ENCODE results near the gene MAF. TPM values are rescaled to one million over a fixed set of nuclear protein-coding genes. Genes with fewer than 3 reads are reported as not detected.

MAF gene
- total and polyA plus RNA-seq, 9 of the 15 experiments (the other 6 are each of a cell fraction or from before 2014, with no cell fraction given): 0.01 to 0.18 TPM; not detected in 7

- no TSS peak for BruUV-seq (replicated peaks)
- Histone ChIP-seq H3K27ac (ENCODE audit: extremely low read depth, low read depth, low read length) (no peak overlapping the region), H3K9me1 (ENCODE audit: control insufficient read depth, insufficient read depth, low read length) (no peaks in the 10 kb centered on the region), H3K79me2 (ENCODE audit: control insufficient read depth, insufficient read depth, low read length) (no peaks in the 10 kb centered on the region), H3K4me3 (no peak overlapping the region), H3K9me3 (replicated peaks; ENCODE audit: control insufficient read depth, insufficient read depth, low read depth, low read length) (no peaks in the 10 kb centered on the region), H3K36me3 (ENCODE audit: control insufficient read depth, insufficient read depth, low read length) (no peaks in the 10 kb centered on the region), H3K9ac (ENCODE audit: insufficient read depth in 1 of 2, low read depth in 2 of 2, low read length in 2 of 2) (no peak overlapping the region), H2AFZ (ENCODE audit: low read depth, low read length) (no peak overlapping the region), H3K4me1 (replicated peaks in 1 of 2; ENCODE audit: control insufficient read depth in 2 of 2, insufficient read depth in 2 of 2, low read length in 2 of 2) (peaks cover 0 to 14% of the 10 kb centered on the region in 2 experiments; a peak in 2 of 5 replicates), H4K20me1 (replicated peaks; ENCODE audit: control insufficient read depth, insufficient read depth, low read length) (no peaks in the 10 kb centered on the region), H3K27me3 (ENCODE audit: control insufficient read depth in 2 of 2, insufficient read depth in 2 of 2, low read length in 2 of 2) (peaks cover 15 to 27% of the 10 kb centered on the region in 2 experiments), H3K4me2 (ENCODE audit: insufficient read depth, low read length) (no peak overlapping the region)
- WGBS (ENCODE audit: insufficient coverage, low coverage, missing lambda C conversion rate): 0% methylated on average over 5 of the region's 5 CpGs
- in situ Hi-C loops (cut with MboI) (no loop called here), intact Hi-C loops (cut with micrococcal nuclease) (no loop called here)
- ChIA-PET CTCF (ENCODE audit: low intra/inter-chr PET ratio) (no interaction called here), POLR2A (interaction anchor here (0.9 kb wide), 1 partner anchor 11 kb away, joined by 3 read pairs; no protein-coding TSS in a partner anchor)
- ATAC-seq (no peak), FAIRE-seq (no peak), DNase-seq (ENCODE audit: extremely low read depth in 1 of 4, low spot score in 3 of 4) (no peak)
- TF ChIP-seq RBFOX2 (IDR thresholded peaks at IDR 0.05; ENCODE audit: low read depth, low read length): no peak
- peak; percentile 63 for TF ChIP-seq CBX8 (IDR thresholded peaks at IDR 0.05; ENCODE audit: borderline replicate concordance, extremely low read depth, low read depth, low read length, poor library complexity, severe bottlenecking)
Observed at GRCh38 chr16:79595231-79595641, 5.3 kb downstream of the MAF start.

- Histone ChIP-seq H3K27ac (ENCODE audit: extremely low read depth, low read depth, low read length) (no peak overlapping the region), H3K27me3 (ENCODE audit: control insufficient read depth in 2 of 2, insufficient read depth in 2 of 2, low read length in 2 of 2) (peaks cover 20 to 26% of the 10 kb centered on the region in 2 experiments), H3K36me3 (ENCODE audit: control insufficient read depth, insufficient read depth, low read length) (no peaks in the 10 kb centered on the region), H3K4me2 (ENCODE audit: insufficient read depth, low read length) (no peak overlapping the region), H4K20me1 (replicated peaks; ENCODE audit: control insufficient read depth, insufficient read depth, low read length) (no peaks in the 10 kb centered on the region), H3K4me3 (no peak overlapping the region), H3K9me3 (replicated peaks; ENCODE audit: control insufficient read depth, insufficient read depth, low read depth, low read length) (no peaks in the 10 kb centered on the region), H3K9ac (ENCODE audit: insufficient read depth in 1 of 2, low read depth in 2 of 2, low read length in 2 of 2) (no peak overlapping the region), H3K4me1 (replicated peaks in 1 of 2; ENCODE audit: control insufficient read depth in 2 of 2, insufficient read depth in 2 of 2, low read length in 2 of 2) (peaks cover 0 to 9% of the 10 kb centered on the region in 2 experiments; a peak in 2 of 5 replicates), H3K79me2 (ENCODE audit: control insufficient read depth, insufficient read depth, low read length) (no peaks in the 10 kb centered on the region), H2AFZ (ENCODE audit: low read depth, low read length) (no peak overlapping the region), H3K9me1 (ENCODE audit: control insufficient read depth, insufficient read depth, low read length) (no peaks in the 10 kb centered on the region)
- FAIRE-seq (no peak), DNase-seq (ENCODE audit: extremely low read depth in 1 of 4, low spot score in 3 of 4) (no peak), ATAC-seq (no peak)
- BruUV-seq (replicated peaks): no TSS peak
- under 1% methylated on average over 8 of the region's 8 CpGs for WGBS (ENCODE audit: insufficient coverage, low coverage, missing lambda C conversion rate)
- in situ Hi-C loops (cut with MboI): no loop called here
- intact Hi-C loops (cut with micrococcal nuclease): no loop called here
- CTCF ChIA-PET (ENCODE audit: low intra/inter-chr PET ratio): no interaction called here
- POLR2A ChIA-PET: interaction anchor here (1.0 kb wide), 1 partner anchor 23 kb away, joined by 3 read pairs; no protein-coding TSS in a partner anchor
- TF ChIP-seq ZBTB40 (IDR thresholded peaks at IDR 0.05) (no peak), ZBTB40 (CRISPR knock-in tag; IDR thresholded peaks at IDR 0.05) (no peak), XRCC3 (IDR thresholded peaks at IDR 0.05) (no peak)
Observed at GRCh38 chr16:79593754-79594153, 6.8 kb downstream of the MAF start.
